Neutrophil (primary cell): ENCODE measurements around the gene CLEC2D.
"Not testable (repeated sequence)": the region's sequence is repeated elsewhere in the genome, so short reads cannot be mapped to it uniquely, and the experiment has no call there.

Experiments used
- H3K27ac ChIP-seq: fragments of 200-600 bp; sonication (generic); 2 replicates; pipeline ENCODE4 v1.5.1; 2016; ENCODE audit warnings: mild to moderate bottlenecking, moderate library complexity
- H3K27me3 ChIP-seq: fragments of 200-600 bp; sonication (generic); 2 replicates; pipeline ENCODE4 v1.6.0; 2016; ENCODE audit warnings: mild to moderate bottlenecking
- H3K36me3 ChIP-seq: fragments of 200-600 bp; sonication (generic); 2 replicates; pipeline ENCODE4 v1.5.1; 2017
- H3K4me1 ChIP-seq, 2 experiments: fragments of 200-600 bp in 1 of 2; sonication (generic) in 1 of 2; 1 replicate in 1 of 2; 2 replicates in 1 of 2; pipeline versions ENCODE4 v1.5.1 to v1.6.1; 2013 to 2016; ENCODE audit warnings: low read depth in 1 of 2, low read length in 1 of 2, mild to moderate bottlenecking in 1 of 2, moderate library complexity in 1 of 2; ENCODE audit not compliant: control insufficient read depth in 1 of 2, insufficient read depth in 1 of 2
- H3K4me3 ChIP-seq, 2 experiments: fragments of 200-600 bp in 1 of 2; sonication (generic) in 1 of 2; 1 replicate in 1 of 2; 2 replicates in 1 of 2; pipeline ENCODE4 v1.5.1; 2013 to 2016; ENCODE audit warnings: low read depth in 1 of 2, low read length in 1 of 2, mild to moderate bottlenecking in 1 of 2, moderate library complexity in 1 of 2
- H3K9me3 ChIP-seq: fragments of 200-600 bp; sonication (generic); 2 replicates; pipeline ENCODE4 v1.5.1; 2016
- TF ChIP-seq, protein P1 (sequence below): fragments of 200-600 bp; sonication (generic); IDR thresholded peaks from 2 replicates; pipeline ENCODE4 v1.5.1; 2016; ENCODE audit warnings: antibody characterized with exemption

Gene CLEC2D

DNA sequence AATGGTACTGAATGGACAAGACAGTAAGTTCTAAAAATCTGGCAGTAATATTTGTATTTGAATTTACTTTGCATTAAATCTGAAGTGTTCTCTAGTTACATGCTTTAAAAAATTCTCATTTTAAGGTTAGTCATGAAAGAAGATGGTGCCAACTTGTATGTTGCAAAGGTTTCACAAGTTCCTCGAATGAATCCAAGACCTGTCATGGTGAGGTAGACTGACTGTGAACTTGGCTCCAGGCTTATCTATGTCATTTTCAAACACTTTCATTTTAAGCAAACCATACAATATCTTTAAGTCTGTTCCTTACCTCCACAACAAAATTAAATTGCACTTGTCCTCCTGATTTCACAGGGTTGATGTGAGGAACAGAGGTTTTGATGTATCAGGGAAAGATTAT is 23.4 kb downstream of the CLEC2D start:
- Histone ChIP-seq H3K4me1 (peaks cover 0 to 4% of the 10 kb centered on the region in 2 experiments), H3K36me3 (peaks cover 52% of the 10 kb centered on the region), H3K4me3 (no peak overlapping the region), H3K27me3 (no peaks in the 10 kb centered on the region), H3K9me3 (no peaks in the 10 kb centered on the region), H3K27ac (no peak overlapping the region)
- TF ChIP-seq, protein P1, sequence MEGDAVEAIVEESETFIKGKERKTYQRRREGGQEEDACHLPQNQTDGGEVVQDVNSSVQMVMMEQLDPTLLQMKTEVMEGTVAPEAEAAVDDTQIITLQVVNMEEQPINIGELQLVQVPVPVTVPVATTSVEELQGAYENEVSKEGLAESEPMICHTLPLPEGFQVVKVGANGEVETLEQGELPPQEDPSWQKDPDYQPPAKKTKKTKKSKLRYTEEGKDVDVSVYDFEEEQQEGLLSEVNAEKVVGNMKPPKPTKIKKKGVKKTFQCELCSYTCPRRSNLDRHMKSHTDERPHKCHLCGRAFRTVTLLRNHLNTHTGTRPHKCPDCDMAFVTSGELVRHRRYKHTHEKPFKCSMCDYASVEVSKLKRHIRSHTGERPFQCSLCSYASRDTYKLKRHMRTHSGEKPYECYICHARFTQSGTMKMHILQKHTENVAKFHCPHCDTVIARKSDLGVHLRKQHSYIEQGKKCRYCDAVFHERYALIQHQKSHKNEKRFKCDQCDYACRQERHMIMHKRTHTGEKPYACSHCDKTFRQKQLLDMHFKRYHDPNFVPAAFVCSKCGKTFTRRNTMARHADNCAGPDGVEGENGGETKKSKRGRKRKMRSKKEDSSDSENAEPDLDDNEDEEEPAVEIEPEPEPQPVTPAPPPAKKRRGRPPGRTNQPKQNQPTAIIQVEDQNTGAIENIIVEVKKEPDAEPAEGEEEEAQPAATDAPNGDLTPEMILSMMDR: no peak

DNA sequence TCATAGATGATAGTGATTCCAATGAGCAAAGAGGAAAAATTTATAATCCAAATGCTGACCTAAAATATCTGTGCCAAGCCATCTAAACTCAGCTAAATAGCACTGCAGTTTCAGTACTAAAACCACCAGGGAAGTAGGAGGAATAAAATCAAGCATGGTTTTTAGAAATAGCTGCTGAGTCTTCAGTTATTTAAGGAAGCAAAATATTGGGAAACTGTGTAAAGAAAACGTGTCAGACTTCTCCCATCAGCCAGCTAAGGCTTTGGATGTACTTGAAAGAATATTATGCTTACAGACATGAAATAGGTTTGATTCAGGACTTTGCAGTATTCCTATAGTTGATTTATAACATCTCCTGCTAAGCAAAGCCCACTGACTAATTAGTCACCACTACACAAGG is 24.7 kb downstream of the CLEC2D start:
- TF ChIP-seq, protein P1: no peak
- H3K4me1 ChIP-seq: peaks cover 11 to 14% of the 10 kb centered on the region in 2 experiments
- peaks cover 39% of the 10 kb centered on the region for H3K36me3 ChIP-seq
- H3K4me3 ChIP-seq: no peak overlapping the region
- no peaks in the 10 kb centered on the region for H3K9me3 ChIP-seq
- H3K27me3 ChIP-seq: no peaks in the 10 kb centered on the region
- no peak overlapping the region for H3K27ac ChIP-seq

DNA sequence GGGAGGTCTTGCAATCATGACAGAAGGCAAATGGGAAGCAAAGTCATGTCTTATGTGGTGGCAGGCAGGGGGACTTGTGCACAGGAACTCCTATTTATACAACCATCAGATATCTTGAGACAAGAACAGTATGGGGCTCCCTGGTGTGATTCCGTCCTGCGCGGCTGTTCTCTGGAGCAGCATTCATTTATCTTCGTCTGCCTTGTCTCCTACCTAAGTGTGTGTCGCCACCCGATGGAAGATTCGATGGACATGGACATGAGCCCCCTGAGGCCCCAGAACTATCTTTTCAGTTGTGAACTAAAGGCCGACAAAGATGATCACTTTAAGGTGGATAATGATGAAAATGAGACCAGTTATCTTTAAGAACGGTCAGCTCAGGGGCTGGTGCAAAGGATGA is 25.6 kb downstream of the CLEC2D start:
- not testable (repeated sequence) for H3K9me3 ChIP-seq
- H3K36me3 ChIP-seq: peaks cover 38% of the 10 kb centered on the region

DNA sequence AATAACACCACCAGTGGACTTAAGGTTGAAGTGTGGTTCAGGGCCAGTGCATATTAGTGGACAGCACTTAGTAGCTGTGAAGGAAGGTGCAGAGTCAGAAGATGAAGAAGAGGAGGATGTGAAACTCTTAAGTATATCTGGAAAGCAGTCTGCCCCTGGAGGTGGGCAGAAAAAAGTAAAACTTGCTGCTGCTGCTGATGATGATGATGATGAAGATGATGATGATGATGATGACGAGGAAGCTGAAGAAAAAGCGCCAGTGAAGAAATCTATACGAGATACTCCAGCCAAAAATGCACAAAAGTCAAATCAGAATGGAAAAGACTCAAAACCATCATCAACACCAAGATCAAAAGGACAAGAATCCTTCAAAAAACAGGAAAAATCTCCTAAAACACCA is 26.1 kb downstream of the CLEC2D start:
- peaks cover 25 to 28% of the 10 kb centered on the region in 2 experiments for H3K4me1 ChIP-seq
- H3K36me3 ChIP-seq: peaks cover 38% of the 10 kb centered on the region
- H3K27me3 ChIP-seq, H3K4me3 ChIP-seq, H3K9me3 ChIP-seq, H3K27ac ChIP-seq: not testable (repeated sequence)

More for the DNA sequence above, 25.6 kb downstream of the CLEC2D start:
- not testable (repeated sequence) for H3K27ac ChIP-seq, H3K27me3 ChIP-seq, H3K4me3 ChIP-seq
- H3K4me1 ChIP-seq: peaks cover 20 to 23% of the 10 kb centered on the region in 2 experiments

DNA sequence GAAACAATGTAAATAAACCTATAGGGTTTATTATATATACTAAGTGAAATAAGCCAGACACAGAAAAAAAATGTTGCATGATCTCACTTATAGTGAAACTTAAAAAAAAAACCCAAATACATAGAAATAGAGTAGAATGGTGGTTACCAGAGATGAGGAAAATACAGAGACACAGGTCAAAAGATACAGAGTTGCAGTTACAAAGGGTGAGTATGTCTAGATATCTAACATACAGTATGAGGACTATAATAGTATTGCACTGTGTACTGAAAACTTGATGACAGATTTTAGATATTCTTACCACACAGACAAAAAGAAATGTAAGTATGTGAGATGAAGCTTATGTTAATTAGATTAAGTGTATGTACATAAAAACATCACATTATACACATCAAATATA is 28.1 kb downstream of the CLEC2D start:
- H3K36me3 ChIP-seq: peaks cover 29% of the 10 kb centered on the region
- H3K27ac ChIP-seq: no peak overlapping the region
- peaks cover 12% of the 10 kb centered on the region for H3K27me3 ChIP-seq
- TF ChIP-seq, protein P1: no peak
- no peak overlapping the region for H3K4me3 ChIP-seq
- H3K9me3 ChIP-seq: no peaks in the 10 kb centered on the region
- peaks cover 25 to 28% of the 10 kb centered on the region in 2 experiments for H3K4me1 ChIP-seq

DNA sequence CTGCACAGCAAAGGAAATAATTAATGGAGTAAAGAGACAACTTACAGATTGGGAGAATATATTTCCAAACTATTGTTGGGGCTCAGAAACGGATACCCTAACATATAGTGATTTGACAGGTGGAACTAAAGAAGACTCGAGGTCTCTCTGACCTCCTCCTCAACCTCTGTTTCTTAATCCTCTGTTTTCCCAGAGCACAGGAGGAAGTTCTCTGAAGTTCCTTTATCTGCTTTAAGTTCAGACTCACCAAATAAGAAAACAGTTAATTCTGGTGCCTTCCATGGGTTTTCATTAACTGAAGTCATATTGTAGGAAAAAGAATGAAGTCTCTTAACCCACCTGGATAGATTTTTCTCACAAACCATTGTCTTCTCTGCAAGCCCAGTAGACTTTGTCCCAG is 29.2 kb downstream of the CLEC2D start:
- Histone ChIP-seq H3K4me3 (no peak overlapping the region), H3K36me3 (peaks cover 18% of the 10 kb centered on the region), H3K9me3 (no peaks in the 10 kb centered on the region), H3K27ac (peak overlapping the region; percentile 65), H3K27me3 (peaks cover 13% of the 10 kb centered on the region), H3K4me1 (peaks cover 25 to 28% of the 10 kb centered on the region in 2 experiments)
- TF ChIP-seq, protein P1: no peak
